HG02759 (cell line): ENCODE measurements around the gene DPP9.
"Not testable (repeated sequence)": the region's sequence is repeated elsewhere in the genome, so short reads cannot be mapped to it uniquely, and the experiment has no call there.

ENCODE experiments used
- ATAC-seq: cut with Tn5 transposase; IDR thresholded peaks from one replicate; pipeline ENCODE4 v1.9.1; 2021; ENCODE audit warnings: mild to moderate bottlenecking, moderate library complexity; ENCODE audit not compliant: unreplicated experiment

DPP9 gene

DNA sequence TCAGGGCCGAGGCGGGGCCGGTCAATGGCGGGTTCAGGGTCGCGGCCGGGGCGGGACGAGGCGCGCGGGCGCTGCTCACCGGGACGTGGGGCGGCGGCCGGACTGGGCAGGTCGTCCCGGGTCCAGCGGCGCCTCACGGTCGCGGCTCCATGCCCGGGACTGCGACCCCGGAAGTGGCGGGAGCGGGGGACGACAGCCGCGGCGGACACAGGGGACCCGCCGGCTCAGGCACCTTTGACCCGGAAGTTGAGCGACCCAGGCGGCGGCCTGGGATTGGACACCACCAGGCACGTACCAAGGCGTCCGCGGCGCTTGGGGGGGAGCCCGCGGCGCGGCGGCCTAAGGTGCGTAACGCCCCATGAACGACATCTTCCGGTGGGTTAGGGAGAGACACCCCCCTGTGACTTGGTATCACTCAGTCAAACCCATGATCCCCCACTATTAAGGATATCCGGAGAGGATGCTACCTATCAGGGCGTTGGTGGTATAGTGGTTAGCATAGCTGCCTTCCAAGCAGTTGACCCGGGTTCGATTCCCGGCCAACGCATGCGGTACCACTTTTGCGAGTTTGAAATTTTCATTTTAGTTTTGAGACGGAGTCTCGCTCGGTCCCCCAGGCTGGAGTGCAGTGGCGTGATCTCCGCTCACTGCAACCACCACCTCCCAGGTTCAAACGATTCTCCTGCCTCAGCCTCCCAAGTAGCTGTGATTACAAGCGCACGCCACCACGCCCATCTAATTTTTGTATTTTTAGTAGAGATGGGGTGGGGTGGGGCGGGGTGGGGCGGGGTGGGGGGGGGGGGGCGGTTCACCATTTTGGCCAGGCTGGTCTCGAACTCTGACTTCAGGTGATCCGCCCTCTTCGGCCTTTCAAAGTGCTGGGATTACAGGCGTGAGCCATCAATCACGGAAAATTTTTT lies at the start of gene DPP9:
DPP9 (minus strand) TSS at position 248 of the 920 bp plus-strand sequence. CDS start 3,936 bp downstream, outside the sequence.
- ATAC-seq, result peak; percentile 88

DNA sequence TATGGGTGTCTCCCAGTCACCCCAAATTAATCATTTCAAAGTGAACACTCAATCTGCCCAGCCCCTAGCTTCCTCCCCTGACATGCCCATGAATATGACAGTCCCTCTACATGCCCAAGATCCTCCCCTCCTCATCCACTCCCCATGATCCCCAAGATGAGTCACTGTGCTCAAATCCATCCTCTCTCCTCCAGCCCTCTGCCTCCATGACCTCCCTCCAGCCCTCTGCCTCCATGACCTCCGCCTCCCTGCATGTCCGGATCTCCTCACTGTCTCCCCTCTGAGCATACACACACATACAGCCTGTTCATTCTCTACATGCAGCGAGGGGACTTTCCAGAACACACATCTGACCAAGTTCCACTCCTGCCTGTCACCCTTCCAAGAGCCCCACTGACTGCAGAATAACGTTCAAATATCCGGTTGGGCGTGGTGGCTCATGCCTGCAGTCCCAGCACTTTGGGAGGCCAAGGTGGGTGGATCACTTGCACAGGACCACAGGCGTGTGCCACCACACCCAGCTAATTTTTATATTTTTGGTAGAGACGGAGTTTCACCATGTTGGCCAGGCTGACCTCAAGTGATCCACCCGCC lies 49.5 kb upstream of the DPP9 start:
- no peak for ATAC-seq

DNA sequence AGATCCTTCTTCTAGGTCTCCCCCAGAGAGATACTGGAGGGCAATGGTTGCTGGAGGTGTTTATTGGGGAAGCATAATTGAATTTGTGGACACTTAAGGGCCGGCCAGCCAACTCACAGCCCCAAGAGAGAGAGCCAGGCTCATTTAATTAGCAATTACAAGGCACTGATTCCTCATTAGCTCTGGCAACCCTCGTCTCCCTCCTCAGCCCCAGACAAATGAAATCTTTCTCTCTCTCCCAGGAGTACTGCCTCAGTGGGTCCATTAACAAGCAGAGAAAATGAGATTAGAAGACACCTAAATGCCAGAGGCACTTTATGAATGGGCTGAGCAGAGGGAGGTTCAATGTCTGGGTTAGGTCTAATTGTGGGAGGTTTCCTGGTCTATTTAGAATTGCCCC lies 48.9 kb upstream of the DPP9 start:
- no peak for ATAC-seq

DNA sequence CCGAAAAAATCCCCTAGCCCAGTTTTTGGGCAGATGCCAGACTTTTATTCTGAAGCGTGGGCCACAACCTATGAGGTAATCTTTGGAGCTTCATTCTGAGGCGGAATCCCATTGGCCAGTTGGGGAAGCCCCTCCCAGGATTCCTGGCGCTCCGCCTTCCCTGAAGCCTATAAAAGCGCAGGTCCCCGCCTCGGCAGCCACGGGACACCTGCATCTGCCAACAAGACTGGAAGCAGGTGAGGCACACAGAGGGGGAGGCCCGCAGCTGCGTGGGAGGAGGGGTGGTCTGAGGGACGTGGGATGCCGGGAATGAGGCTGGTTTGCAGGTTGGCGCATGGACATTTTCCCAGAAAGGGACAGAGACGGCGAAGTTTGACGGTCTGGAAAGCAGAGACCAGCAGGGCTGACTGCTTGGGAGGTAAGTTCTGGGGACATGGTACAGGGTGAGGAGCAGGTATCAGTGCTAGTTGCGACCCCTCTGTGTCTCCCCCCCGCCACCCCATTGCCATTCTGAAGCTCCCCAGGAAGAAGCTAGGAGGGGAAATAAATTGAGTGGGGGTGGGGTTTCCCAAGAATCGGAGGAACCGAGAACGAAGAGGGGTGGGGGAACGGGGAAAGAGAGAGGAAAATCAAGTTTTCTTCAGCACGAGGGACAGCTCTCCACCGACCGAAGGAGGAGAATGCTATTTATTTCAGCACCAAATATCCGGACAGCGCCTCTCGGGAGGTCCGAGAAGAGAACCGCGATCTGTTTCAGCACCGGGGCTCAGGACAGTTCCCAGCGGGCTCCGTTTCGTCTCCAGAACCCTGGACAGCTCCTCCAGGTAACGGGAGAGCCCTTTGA lies 45.5 kb upstream of the DPP9 start:
- no peak for ATAC-seq

DNA sequence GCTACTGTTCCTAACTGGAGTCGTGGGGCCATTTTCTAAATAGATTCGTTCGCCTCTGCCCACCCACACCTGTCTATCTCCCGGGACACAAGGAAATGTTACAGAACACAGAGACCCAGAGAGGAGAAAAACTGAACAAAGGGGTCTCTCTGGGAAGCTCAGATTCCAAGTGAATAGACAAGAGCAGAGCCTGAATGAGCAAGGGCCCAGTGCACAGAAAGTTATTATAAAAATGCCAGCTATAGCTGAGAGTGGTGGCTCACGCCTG lies 40.7 kb upstream of the DPP9 start:
- no peak for ATAC-seq

DNA sequence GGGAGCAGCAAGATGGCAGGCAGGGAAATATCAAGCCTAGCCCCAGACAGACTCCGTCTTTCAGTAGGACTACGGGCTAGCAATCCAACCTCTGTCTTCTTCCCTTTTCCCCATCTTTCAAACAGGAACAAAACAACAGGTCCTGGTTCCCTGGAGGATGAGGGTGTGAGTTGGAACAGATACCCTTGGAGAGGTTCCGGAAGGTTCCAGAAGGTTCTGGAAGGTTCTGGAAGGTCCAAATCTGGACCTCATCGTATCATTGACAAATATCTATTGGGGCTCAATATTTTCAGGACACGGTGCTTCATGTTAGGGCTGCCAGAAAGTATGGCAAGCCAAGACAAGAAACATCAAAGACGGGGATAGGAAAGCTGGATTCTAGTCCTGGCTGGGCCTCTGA lies 39.4 kb upstream of the DPP9 start:
- ATAC-seq, result no peak

DNA sequence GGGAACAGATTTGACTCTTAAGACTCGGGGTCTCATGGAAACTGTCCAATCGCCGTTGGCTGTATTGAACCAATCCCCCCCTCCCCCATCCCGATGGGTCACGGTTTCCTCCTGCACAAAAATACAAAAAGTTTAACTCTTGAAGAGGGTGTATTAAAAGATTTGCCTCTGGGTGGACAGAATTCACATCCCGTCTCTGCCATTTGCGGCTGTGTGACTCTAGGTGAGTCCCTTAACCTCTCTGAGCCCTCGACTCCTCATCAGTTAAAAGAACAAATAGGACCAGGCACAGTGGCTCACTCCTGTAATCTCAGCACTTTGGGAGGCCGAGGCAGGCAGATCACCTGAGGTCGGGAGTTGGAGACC lies 36.6 kb upstream of the DPP9 start:
- no peak for ATAC-seq

DNA sequence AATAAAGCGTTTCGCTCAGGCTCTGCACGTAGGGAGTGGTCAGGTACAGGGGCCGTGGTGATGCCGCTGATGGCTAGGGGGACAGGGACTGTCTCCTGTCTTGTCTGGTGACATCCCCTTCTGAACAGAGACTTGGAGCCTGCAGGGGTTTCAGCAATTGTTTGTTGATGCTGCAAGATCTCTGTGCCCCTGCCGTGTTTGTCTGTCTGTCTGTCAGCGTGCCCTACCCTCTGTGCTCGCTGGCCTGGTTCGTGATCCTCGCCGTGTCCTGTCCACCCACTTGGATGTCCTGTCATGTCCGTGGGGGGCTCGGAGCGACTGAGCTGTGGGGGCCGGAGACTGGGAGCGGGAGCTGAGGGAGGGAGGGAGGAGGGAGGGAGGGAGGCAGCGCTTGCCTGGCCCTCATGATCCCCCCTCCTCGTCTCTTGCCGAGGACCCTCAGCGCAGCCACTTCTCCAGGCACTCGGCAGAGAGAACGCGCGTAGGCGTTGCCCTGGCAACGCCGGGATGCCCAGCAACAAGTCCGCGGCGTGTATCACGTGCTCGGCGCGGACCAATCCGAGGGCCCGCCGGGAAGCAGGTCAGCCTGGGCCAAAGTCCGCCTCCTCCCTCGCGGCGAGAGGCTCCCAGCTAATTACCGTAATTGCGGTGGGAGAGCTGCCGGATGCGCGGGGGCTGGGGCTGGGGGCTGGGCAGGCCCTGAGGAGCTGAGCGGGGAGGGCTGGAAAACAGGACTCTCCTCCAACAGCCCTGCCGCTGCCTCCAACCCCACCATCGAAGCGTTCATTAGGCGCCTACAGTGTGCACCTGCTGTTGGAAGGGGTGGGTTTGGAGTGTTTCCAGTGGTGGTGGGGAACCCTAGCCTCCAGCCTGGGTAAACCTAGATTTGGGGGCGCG lies 36.0 kb upstream of the DPP9 start:
- peak; percentile 55 for ATAC-seq

DNA sequence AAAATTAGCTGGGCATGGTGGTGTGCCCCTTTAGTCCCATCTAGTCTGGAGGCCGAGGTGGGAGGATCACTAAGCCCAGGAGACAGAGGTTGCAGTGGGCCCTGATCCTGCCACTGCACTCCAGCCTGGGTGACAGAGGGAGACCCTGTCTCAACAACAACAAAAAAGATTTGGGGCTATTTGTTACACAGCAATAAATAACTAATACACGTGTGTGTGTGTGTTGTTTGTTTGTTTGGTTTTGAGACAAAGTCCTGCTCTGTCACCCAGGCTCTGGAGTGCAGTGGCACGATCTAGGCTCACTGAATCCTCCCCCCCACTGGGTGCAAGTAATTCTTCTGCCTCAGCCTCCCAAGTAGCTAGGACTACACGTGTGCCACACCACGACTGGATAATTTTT lies 35.0 kb upstream of the DPP9 start:
- ATAC-seq, result no peak

DNA sequence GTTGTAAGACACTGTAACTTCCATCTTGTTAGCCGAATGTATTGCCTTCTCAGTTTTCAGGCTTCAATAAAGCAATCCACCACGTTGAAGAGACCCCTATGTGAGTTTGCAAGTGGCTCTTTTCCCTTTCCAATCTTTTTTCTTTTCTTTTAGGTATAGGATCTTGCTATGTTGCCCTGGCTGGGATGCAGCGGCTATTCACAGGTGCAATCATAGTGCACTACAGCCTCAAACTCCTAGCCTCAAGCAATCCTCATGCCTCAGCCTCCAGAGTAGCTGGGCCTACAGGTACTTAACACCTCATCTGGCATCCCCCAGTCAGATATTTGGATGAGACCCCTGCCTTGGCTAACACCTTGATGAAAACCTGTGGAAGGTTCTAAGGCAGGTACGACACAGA lies 34.4 kb upstream of the DPP9 start:
- ATAC-seq, result no peak

DNA sequence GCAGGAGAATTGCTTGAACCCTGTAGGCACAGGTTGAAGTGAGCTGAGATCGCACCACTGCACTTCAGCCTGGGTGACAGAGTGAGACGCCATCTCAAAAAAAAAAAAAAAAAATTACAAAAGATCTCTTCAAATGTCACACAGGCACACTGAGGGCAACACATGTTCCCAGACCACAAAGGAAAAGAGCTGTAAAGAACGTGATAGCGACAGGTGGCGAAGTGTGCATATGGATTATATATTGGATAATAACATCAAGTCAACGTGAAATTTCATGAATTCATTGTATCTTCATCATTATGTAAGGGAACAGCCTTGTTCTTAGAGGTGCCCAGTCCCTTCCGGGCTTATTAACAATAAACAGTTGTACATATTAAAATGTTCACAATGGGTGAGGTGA lies 31.8 kb upstream of the DPP9 start:
- ATAC-seq, result no peak

DNA sequence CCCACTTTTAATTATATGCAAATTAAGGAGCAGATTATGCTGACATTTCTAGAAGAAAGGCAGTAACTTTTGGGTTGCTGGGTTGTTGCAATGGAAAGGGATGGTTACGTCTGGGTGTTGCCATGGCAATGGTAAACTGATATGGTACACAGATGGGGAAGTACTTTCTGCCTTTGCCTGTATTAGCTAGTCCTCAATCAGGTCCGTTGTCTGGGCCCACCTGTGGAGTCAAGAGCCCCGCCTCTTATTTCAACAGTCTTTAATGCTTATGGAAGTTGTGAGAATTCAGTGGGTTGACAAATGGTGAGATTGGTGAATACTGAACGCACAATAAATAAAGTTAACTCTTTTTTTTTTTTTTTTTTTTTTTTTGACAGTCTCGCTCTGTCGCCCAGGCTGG lies 30.6 kb upstream of the DPP9 start:
- ATAC-seq, result no peak

DNA sequence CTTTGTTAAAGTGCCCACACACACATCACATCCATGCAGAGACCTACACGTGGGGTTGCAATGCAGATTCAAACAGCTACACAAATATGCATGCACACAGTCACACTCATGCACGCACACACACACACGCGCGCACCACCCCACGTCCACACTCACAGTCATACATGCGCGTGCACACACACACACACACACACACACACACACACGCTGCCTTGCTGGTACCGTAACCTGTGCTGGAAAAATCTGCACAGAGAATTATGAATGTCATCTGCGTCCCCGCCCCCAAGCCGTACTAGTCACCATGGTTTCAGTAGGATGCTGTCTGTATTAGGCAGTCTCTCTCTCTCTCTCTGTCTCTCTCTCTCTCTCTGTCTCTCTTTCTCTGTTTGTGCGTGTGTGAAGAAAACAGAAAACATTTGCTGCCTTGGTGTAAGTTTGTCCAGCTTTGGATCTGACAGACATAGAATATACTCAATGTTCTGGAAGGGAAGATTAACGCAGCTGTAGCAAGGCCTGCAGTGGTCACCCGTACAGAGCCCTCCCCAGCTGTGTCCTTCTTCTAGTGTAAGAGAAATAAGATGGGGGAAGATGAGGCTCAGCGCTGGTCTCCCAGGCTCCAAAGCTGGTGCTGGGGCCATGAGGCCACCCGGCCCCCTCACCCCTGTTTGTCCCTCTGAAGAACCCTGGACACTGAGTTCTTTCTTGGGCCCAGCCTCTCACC lies 26.4 kb upstream of the DPP9 start:
- ATAC-seq, result no peak

DNA sequence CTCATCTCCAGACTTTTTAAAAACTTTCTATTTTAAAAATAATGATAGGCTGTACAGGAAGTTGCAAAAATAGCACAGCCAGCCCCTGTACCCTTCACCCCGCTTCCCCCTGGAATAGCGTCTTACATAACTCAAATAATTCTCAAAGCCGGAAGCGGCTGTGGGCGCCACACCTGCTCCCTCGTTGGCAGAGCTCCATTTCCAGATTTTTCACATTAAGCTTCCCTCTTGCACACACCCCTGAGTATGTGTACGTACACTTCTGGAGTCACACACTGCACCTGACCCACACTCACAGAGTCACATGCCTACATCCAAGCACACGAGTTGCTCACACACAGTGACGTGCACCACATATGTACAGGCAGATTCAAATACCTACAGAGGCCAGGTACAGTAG lies 24.9 kb upstream of the DPP9 start:
- ATAC-seq, result no peak

DNA sequence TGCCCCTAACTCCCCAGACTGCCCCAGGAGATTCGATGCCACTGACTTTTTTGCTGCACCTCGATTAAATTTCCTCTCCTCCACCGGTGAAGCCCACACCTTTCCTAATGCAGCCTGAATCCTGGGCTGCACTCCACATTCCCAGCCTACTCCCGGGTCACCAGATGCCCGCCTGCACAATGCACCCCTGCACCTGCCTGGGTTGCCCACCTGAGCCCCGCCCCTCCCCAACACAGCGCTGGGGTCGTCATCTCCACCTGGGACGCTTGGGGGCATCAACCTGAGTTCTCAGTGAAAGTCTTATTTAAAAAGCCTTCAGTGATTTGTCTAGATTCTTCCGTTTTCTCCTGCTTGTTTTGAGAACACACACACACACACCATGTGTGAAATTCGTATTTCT lies 24.5 kb upstream of the DPP9 start:
- no peak for ATAC-seq

DNA sequence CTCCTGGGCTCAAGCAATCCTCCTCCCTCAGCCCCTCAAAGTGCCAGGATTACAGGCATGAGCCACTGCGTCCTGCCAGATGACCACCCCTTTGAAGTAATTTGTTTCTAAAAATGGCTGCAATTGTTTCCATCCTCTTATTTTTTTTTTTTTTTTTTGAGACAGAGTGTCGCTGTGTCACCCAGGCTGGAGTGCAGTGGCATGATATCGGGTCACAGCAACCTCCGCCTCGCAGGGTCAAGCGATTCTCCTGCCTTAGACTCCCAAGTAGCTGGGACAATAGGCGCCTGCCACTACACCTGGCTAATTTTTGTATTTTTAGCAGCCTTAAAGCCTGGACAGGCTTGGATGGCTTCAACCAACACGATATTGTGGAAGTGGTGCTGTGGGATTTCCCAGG lies 22.3 kb upstream of the DPP9 start:
- ATAC-seq, result no peak

DNA sequence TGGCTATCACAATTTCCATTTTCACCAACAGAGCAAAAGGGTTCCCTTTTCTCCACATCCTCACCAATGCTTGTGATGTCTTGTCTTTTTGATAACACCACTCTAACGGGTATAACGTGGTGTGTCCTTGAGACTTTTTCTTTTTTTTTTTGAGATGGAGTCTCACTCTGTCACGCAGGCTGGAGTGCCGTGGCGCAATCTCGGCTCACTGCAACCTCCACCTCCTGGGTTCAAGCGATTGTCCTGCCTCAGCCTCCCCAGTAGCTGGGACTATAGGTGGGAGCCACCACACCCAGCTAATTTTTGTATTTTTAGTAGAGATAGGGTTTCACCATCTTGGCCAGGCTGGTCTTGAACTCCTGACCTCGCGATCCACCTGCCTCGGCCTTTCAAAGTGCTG lies 21.5 kb upstream of the DPP9 start:
- not testable (repeated sequence) for ATAC-seq

DNA sequence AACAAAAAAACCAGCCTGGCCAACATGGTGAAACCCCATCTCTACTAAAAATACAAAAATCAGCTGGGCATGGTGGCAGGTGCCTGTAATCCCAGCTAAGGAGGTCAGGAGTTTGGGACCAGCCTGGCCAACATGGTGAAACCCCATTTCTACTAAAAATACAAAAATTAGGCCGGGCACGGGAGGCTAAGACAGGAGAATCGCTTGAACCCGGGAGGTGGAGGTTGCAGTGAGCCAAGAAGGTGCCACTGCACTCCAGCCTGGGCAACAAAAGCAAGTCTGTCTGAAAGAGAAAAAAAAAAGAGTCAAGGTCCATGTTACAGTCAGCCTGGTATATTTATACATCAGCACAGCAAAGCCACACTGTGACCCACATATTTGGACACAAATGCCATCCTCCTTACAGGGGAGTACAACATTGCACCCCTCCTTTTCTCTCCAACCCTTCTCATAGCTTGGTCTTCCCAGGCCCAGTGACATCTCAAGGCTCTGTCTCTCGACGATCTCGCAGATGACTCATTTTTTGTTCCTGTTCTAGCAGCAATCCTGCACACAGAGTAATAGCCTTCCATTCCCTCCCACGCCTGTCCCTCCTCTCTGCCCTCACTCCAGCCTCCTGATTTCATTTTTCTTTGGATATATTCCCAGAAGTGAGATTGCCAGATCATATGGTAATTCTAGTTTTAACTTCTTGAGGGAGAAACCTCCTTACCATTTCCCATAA lies 21.0 kb upstream of the DPP9 start:
- ATAC-seq, result no peak
